Psoas muscle (tissue), 8 donors: Measurements from ENCODE around the gene SOX18. TPM values are rescaled to one million over a fixed set of nuclear protein-coding genes. Genes with fewer than 3 reads are reported as not detected.

Experiments
- ATAC-seq, 4 donors: fragments of 200-7000 bp; cut with Tn5 transposase; one replicate each; pipeline ENCODE4 v1.9.1; 2020; ENCODE audit warnings: moderate library complexity in 3 of 4, mild to moderate bottlenecking in 2 of 4
- DNase-seq, 2 donors: peaks; one replicate each; pipeline ENCODE4 v3.0.0-alpha.2; 2020
- H3K27ac ChIP-seq: fragments of 200-600 bp; one replicate; pipeline ENCODE4 v1.8.0; 2022
- H3K27me3 ChIP-seq, 3 donors: fragments of 200-600 bp in 1 of 3; one replicate each; pipeline versions ENCODE4 v1.6.1 to v1.8.0; 2013 to 2022; ENCODE audit warnings: low read length in 2 of 3, mild to moderate bottlenecking in 2 of 3, moderate library complexity in 1 of 3; ENCODE audit not compliant: insufficient read depth in 3 of 3
- H3K36me3 ChIP-seq, 2 donors: fragments of 200-600 bp in 1 of 2; one replicate each; pipeline versions ENCODE4 v1.6.1 to v1.8.0; 2013 to 2022; ENCODE audit warnings: low read depth in 1 of 2, mild to moderate bottlenecking in 1 of 2, moderate library complexity in 1 of 2; ENCODE audit not compliant: insufficient read depth in 1 of 2
- H3K4me1 ChIP-seq: fragments of 200-600 bp; one replicate; pipeline ENCODE4 v1.8.0; 2022
- H3K4me3 ChIP-seq: fragments of 200-600 bp; one replicate; pipeline ENCODE4 v1.8.0; 2022; ENCODE audit warnings: mild to moderate bottlenecking
- H3K9me3 ChIP-seq: fragments of 200-600 bp; one replicate; pipeline ENCODE4 v1.8.0; 2022
- WGBS, 3 donors: extraction: QIAGEN DNeasy Blood & Tissue Kit; methylation state at CpG; one replicate each; pipeline versions ENCODE4 v1.1.6 to v1.1.7; 2013; 5-methylcytosine and 5-hydroxymethylcytosine counted together
- intact Hi-C, 2 donors: fragments of 100-400 bp; cut with DNase I; formaldehyde crosslinking; loops; one replicate each; pipeline versions ENCODE4 v1.11.0 to v1.14.2; 2022
- polyA plus RNA-seq, 3 donors: library from polyadenylated mRNA; stranded (reverse); fragments of 200-250 nt; gene quantifications; one replicate each; pipeline ENCODE4 v1.2.3, GENCODE V29; 2013
- total RNA-seq, 4 donors: library from RNA; stranded (reverse); fragmentation: NEBNext Ultra II Directional in 2 of 4; extraction: Animal tissue kit (Norgen Biotek cat#: 25700) in 2 of 4; gene quantifications; one replicate each; pipeline versions ENCODE4 v1.2.1 to v1.2.4, GENCODE V29; 2021 to 2023
- TF ChIP-seq, protein P1 (sequence below): fragments of 200-600 bp; IDR thresholded peaks from one replicate; pipeline ENCODE4 v1.8.0; 2022; ENCODE audit warnings: antibody characterized with exemption
- donor health status: healthy with polysubstance abuse.
- donor health status: DM: no; HTN: no; CAD: no; lungs with moderate emphysema.
- donor health status: Bipolar disorder and iron deficiency.
- donor health status: healthy.
- donor health status: DM: yes; HTN: yes; CAD: no.
- donor health status: DM: no; HTN: no; CAD: no.
- donor health status: DM: no; HTN: no; CAD: no.
- donor health status: DM: yes; HTN: yes; CAD: no.

The SOX18 gene
- total and polyA plus RNA-seq, 7 donors = 4.2 to 50.8 (median 15.4) TPM

- intact Hi-C loops = loop anchor here in 1 of 2 donors (5.0 kb wide), 1 partner anchor 86 kb away; no protein-coding TSS in a partner anchor
- no peak within 1 kb of the TSS for H3K4me3 ChIP-seq
- TF ChIP-seq, protein P1, sequence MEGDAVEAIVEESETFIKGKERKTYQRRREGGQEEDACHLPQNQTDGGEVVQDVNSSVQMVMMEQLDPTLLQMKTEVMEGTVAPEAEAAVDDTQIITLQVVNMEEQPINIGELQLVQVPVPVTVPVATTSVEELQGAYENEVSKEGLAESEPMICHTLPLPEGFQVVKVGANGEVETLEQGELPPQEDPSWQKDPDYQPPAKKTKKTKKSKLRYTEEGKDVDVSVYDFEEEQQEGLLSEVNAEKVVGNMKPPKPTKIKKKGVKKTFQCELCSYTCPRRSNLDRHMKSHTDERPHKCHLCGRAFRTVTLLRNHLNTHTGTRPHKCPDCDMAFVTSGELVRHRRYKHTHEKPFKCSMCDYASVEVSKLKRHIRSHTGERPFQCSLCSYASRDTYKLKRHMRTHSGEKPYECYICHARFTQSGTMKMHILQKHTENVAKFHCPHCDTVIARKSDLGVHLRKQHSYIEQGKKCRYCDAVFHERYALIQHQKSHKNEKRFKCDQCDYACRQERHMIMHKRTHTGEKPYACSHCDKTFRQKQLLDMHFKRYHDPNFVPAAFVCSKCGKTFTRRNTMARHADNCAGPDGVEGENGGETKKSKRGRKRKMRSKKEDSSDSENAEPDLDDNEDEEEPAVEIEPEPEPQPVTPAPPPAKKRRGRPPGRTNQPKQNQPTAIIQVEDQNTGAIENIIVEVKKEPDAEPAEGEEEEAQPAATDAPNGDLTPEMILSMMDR = no peak
- no peaks in the 10 kb centered on the region for H3K9me3 ChIP-seq
- no peak within 1 kb of the TSS for H3K27ac ChIP-seq
- ATAC-seq (no peak), DNase-seq (no peak)
- peaks cover 0 to 44% of the 10 kb centered on the region in 2 donors for H3K36me3 ChIP-seq
- peaks cover 10% of the 10 kb centered on the region for H3K4me1 ChIP-seq
- 73 to 78% (median 78%) methylated on average over 10 of the region's 10 CpGs for WGBS, 3 donors
- H3K27me3 ChIP-seq = peaks cover 0 to 47% (median 11%) of the 10 kb centered on the region in 3 donors
Measured at GRCh38 chr20:64035933-64036345, 13.5 kb downstream of the SOX18 start, which contains the start of gene C20orf204. TSS of gene C20orf204 (plus strand) at chr20:64036182. CDS start at chr20:64036324, 142 bp downstream.

- 79 to 85% (median 83%) methylated on average over 17 of the region's 17 CpGs for WGBS, 3 donors
- TF ChIP-seq, protein P1 = no peak
- H3K27ac ChIP-seq = no peak overlapping the region
- peaks cover 0 to 40% (median 11%) of the 10 kb centered on the region in 3 donors for H3K27me3 ChIP-seq
- peaks cover 10% of the 10 kb centered on the region for H3K4me1 ChIP-seq
- peaks cover 0 to 50% of the 10 kb centered on the region in 2 donors for H3K36me3 ChIP-seq
- DNase-seq (no peak), ATAC-seq (no peak)
- no peaks in the 10 kb centered on the region for H3K9me3 ChIP-seq
- no peak overlapping the region for H3K4me3 ChIP-seq
- intact Hi-C loops = loop anchor here in 1 of 2 donors (5.0 kb wide), 1 partner anchor 87 kb away; no protein-coding TSS in a partner anchor
Measured at GRCh38 chr20:64035066-64035932, 14.1 kb downstream of the SOX18 start.

DNA sequence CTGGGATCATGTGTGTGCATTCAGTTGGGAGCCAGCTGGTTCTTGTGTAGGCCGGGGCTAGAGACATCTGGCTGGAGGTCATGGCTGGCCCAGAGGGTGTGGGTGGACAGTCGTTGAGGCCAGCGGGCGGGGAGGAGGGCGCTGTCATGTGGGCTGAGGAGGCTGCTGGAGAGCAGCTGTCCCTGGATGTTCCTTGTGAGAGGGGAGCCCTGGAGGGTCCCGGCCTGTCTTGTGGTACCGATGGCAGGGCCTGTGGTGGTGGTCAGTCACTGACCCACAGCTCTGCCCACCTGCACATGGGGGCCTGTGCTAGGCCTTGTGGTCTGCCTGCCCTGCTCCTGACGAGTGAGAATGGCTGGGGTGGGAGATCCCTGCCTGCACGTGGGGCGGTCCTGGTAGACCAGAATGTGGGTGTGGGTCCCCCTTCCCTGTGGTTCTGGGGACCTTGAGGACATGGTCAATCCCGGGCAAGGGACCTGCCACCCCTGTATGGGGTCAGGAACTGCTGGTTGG is 15.4 kb downstream of the SOX18 start:
- Histone ChIP-seq H3K4me3 (no peak overlapping the region), H3K9me3 (no peaks in the 10 kb centered on the region), H3K4me1 (peaks cover 3% of the 10 kb centered on the region), H3K27me3 (peaks cover 0 to 28% (median 6%) of the 10 kb centered on the region in 3 donors), H3K27ac (no peak overlapping the region), H3K36me3 (peaks cover 0 to 63% of the 10 kb centered on the region in 2 donors)
- intact Hi-C loops = no loop called here
- ATAC-seq (no peak), DNase-seq (no peak)
- 55 to 67% (median 57%) methylated on average over 11 of the region's 11 CpGs for WGBS, 3 donors
- TF ChIP-seq, protein P1 = no peak

DNA sequence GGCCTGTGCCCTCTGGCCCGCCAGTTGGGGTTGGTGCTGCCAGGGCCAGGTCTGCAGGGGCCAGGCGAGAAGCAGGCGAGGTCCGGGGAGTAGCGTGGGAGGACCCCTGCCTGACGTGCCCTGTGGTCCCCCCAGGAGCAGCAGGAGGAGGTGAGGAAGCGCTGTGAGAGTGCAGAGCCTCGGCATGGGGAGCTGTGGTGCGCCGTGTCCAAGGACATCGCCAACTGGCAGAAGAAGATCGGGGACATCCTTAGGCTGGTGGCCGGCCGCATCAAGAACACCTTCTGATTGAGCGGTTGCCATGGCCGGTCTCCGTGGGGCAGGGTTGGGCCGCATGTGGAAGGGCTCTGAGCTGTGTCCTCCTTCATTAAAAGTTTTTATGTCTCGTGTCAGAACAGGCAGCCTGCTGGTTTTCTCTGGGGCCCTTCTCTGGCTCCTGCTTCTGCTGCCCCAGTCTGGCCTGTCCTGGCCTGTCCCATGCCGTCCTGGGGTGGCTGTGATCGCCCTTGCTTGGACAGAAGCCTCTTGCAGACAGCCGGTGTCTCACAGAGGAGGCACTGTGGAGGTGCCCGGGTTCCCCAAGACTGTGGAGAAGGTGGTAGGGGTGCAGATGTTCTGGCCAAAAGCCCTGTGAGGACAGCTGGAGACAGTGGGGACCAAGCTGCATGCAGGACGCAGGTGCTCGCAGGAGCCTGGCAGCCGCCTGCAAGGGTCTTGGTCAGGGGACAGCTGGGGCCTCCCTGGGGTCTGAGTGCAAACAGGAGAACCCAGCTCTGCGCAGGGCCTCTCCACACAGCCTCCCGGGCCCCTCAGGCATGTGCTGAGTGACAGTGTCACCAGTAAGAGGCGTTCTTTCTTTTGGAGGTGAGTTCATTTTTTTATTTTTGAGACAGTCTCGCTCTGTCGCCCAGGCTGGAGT is 16.5 kb downstream of the SOX18 start:
- H3K9me3 ChIP-seq = no peaks in the 10 kb centered on the region
- intact Hi-C loops = no loop called here
- peaks cover 0 to 17% (median 2%) of the 10 kb centered on the region in 3 donors for H3K27me3 ChIP-seq
- TF ChIP-seq, protein P1 = no peak
- ATAC-seq (no peak), DNase-seq (no peak)
- WGBS, 3 donors = 87 to 89% (median 89%) methylated on average over 29 to 31 of the region's 31 CpGs
- peaks cover 3% of the 10 kb centered on the region for H3K4me1 ChIP-seq
- no peak overlapping the region for H3K27ac ChIP-seq
- H3K36me3 ChIP-seq = peaks cover 0 to 73% of the 10 kb centered on the region in 2 donors
- no peak overlapping the region for H3K4me3 ChIP-seq
